Measurements from ENCODE around the gene RIC1. TPM values are rescaled to one million over a fixed set of nuclear protein-coding genes. Genes with fewer than 3 reads are reported as not detected.

The RIC1 gene
- total RNA-seq, 1 experiment from 2014 or later: 11.4 TPM

- CTCF ChIA-PET: interaction anchor here (1.3 to 1.4 kb wide), 2 partner anchors 19 to 191 kb away, joined by 3 to 4 read pairs; partner anchors contain the start of gene PLGRKT
- H3K4me1 Mint-ChIP-seq (ENCODE audit: low read depth, unreplicated experiment): peaks cover 16% of the 10 kb centered on the region
- TF ChIP-seq CTCF (IDR thresholded peaks at IDR 0.05; ENCODE audit: unreplicated experiment): no peak
- DNase-seq: no peak
- H3K27me3 Mint-ChIP-seq (ENCODE audit: unreplicated experiment): no peaks in the 10 kb centered on the region
- peak overlapping the region; percentile 56 for H3K27ac Mint-ChIP-seq (ENCODE audit: unreplicated experiment)
- intact Hi-C loops (cut with micrococcal nuclease; ENCODE audit: unreplicated experiment): loop anchor here (2.0 kb wide), 1 partner anchor 89 kb away; no protein-coding TSS in a partner anchor
- no peaks in the 10 kb centered on the region for H3K9me3 Mint-ChIP-seq (ENCODE audit: low read depth, unreplicated experiment)
- TSS peak; percentile 85 for BruUV-seq (replicated peaks)
- peak overlapping the region; percentile 97 for H3K4me3 Mint-ChIP-seq (ENCODE audit: low read depth, unreplicated experiment)
- H3K36me3 Mint-ChIP-seq (ENCODE audit: insufficient read depth, unreplicated experiment): peaks cover 27% of the 10 kb centered on the region
Observed at GRCh38 chr9:5628183-5628529, 751 bp upstream of the RIC1 start.

DNA sequence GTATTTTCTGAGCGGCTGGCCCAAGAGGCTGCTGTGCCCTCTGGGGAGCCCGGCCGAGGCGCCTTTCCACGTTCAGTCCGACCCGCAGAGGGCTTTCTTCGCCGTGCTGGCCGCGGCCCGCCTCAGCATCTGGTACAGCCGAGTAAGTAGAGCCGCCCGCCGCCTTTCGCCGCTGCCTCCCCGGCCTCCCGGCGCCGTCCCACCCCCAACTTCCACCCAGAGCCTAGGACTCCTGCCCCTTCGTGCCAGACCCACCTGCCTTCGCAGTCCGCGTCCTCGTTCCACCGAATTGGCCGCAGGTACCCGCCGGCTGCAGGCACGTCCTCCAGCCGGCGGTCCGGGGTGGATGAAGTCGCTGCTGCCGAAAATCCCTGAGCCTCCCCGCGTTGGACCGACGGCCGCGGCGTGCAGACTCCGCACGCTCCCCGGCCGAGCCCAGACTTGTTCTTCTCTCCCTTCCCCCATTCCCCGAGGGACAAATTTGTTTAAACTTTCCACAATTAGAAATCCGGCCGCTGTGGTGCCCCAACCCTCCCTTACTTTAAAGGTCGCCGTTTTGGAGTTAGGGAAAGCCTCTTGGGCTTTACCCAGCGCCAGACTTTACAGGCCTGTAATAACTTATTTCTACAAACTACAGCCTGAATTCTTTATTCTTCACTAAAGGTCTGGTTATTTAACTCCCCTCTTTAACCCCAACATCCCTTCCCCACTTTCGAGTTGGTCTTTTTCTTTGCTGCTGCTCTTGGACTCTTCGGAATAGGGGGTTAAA lies 589 bp downstream of the RIC1 start:
- Mint-ChIP-seq H3K4me3 (ENCODE audit: low read depth, unreplicated experiment) (peak overlapping the region; percentile 97), H3K36me3 (ENCODE audit: insufficient read depth, unreplicated experiment) (peaks cover 27% of the 10 kb centered on the region), H3K27ac (ENCODE audit: unreplicated experiment) (peak overlapping the region; percentile 93), H3K27me3 (ENCODE audit: unreplicated experiment) (no peaks in the 10 kb centered on the region), H3K4me1 (ENCODE audit: low read depth, unreplicated experiment) (peaks cover 27% of the 10 kb centered on the region), H3K9me3 (ENCODE audit: low read depth, unreplicated experiment) (no peaks in the 10 kb centered on the region)
- intact Hi-C loops (cut with micrococcal nuclease; ENCODE audit: unreplicated experiment): loop anchor here (2.0 kb wide), 1 partner anchor 87 kb away; no protein-coding TSS in a partner anchor
- no TSS peak for BruUV-seq (replicated peaks)
- peak; percentile 33 for DNase-seq
- TF ChIP-seq CTCF (IDR thresholded peaks at IDR 0.05; ENCODE audit: unreplicated experiment): no peak
- CTCF ChIA-PET: interaction anchor here (0.6 to 1.3 kb wide), 3 partner anchors 20 to 130 kb away, joined by 3 to 4 read pairs (median 4); no protein-coding TSS in a partner anchor

- Mint-ChIP-seq H3K27ac (ENCODE audit: unreplicated experiment) (peak overlapping the region; percentile 93), H3K4me1 (ENCODE audit: low read depth, unreplicated experiment) (peaks cover 27% of the 10 kb centered on the region), H3K9me3 (ENCODE audit: low read depth, unreplicated experiment) (no peaks in the 10 kb centered on the region), H3K36me3 (ENCODE audit: insufficient read depth, unreplicated experiment) (peaks cover 27% of the 10 kb centered on the region), H3K27me3 (ENCODE audit: unreplicated experiment) (no peaks in the 10 kb centered on the region), H3K4me3 (ENCODE audit: low read depth, unreplicated experiment) (peak overlapping the region; percentile 97)
- DNase-seq: no peak
- no peak for TF ChIP-seq CTCF (IDR thresholded peaks at IDR 0.05; ENCODE audit: unreplicated experiment)
- intact Hi-C loops (cut with micrococcal nuclease; ENCODE audit: unreplicated experiment): no loop called here
- CTCF ChIA-PET: no interaction called here
- TSS peak; percentile 74 for BruUV-seq (replicated peaks)
Observed at GRCh38 chr9:5630081-5630507, 1.2 kb downstream of the RIC1 start.

DNA sequence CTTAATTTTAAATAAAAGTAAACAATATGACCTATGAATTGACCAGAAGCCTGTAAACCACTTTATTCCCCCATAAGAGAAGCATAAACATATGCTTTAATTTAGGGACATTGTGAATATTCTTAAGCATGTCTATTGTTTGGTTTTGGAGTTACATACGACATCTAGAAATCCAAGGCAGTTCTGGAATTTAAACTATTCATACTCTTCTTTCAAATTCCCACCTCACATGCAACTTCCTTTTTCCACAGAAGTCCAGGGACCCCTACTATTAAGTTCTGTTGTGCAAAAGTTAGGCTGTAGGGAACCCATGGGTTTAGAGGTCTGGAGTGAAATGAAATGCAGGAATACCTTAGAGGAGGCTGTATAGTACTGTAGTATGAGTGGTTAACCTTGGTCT lies 2.1 kb downstream of the RIC1 start:
- DNase-seq: no peak
- intact Hi-C loops (cut with micrococcal nuclease; ENCODE audit: unreplicated experiment): no loop called here
- Mint-ChIP-seq H3K36me3 (ENCODE audit: insufficient read depth, unreplicated experiment) (peaks cover 27% of the 10 kb centered on the region), H3K4me3 (ENCODE audit: low read depth, unreplicated experiment) (no peak overlapping the region), H3K9me3 (ENCODE audit: low read depth, unreplicated experiment) (peaks cover 6% of the 10 kb centered on the region), H3K4me1 (ENCODE audit: low read depth, unreplicated experiment) (peaks cover 27% of the 10 kb centered on the region), H3K27ac (ENCODE audit: unreplicated experiment) (no peak overlapping the region), H3K27me3 (ENCODE audit: unreplicated experiment) (no peaks in the 10 kb centered on the region)
- no TSS peak for BruUV-seq (replicated peaks)
- TF ChIP-seq CTCF (IDR thresholded peaks at IDR 0.05; ENCODE audit: unreplicated experiment): no peak
- CTCF ChIA-PET: no interaction called here
